Measurements from ENCODE around the gene YBX1.
"Not testable (repeated sequence)": the region's sequence is repeated elsewhere in the genome, so short reads cannot be mapped to it uniquely, and the experiment has no call there.

YBX1 gene

DNA sequence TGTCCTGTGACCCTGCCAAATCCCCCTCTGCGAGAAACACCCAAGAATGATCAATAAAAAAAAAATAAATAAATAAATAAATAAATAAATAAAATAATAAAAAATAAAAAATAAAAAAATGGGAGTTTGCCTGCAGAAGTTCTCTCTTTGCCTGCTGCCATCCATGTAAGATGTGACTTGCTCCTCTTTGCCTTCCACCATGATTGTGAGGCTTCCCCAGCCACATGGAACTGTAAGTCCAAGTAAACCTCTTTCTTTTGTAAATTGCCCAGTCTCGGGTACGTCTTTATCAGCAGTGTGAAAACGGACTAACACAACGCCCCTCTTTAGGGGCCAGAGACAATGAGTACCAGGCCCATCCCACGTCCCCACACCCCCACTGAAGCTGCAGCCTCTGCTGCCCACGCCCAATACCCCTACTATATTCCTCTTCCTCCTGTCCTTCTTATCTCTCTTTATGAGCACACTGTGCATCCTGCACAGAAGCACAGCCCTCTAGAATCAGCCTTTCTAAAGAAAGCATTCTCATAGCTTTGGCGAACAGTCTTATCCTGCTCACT lies 69.4 kb downstream of the YBX1 start:
- DNase-seq, result not testable (repeated sequence)

GRCh38 chr1:42752284-42752683 lies 70.1 kb downstream of the YBX1 start:
- DNase-seq, result no peak

GRCh38 chr1:42753070-42753469 lies 70.9 kb downstream of the YBX1 start:
- DNase-seq, result no peak
